Umbilical cord (tissue), 2 donors: ENCODE data around the gene MPHOSPH9. TPM values are rescaled to one million over a fixed set of nuclear protein-coding genes. Genes with fewer than 3 reads are reported as not detected.

ENCODE experiments used
- DNase-seq: peaks from one replicate; pipeline ENCODE4 v3.0.0-alpha.2; 2015; ENCODE audit warnings: low spot score
- total RNA-seq: library from RNA; depleted of rRNA; stranded (reverse); fragments of >200 nt; gene quantifications from one replicate; pipeline ENCODE4 v1.2.3, GENCODE V29; 2014; ENCODE audit warnings: low replicate concordance; ENCODE audit not compliant: insufficient read depth

Gene MPHOSPH9
- total RNA-seq, 1 donor from 2014 or later = 52.2 TPM

GRCh38 chr12:123129621-123130020 is 103.3 kb downstream of the MPHOSPH9 start:
- no peak for DNase-seq

DNA sequence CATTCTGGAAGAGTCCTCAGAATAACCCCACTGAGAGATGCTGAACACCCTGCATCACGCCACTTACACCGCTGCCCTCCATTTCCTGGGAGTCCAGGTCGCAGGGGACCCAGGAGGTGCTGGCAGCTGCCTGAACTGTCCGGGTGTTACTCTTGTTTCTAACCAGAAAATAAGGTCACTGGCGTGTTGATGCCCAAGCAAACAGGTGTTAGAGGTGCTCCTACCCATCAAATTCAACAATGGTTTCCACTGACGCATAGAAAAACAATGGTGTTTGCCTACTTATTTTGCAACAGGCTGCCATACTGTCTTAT is 105.8 kb downstream of the MPHOSPH9 start:
- no peak for DNase-seq

- DNase-seq = peak; percentile 88
Observed at GRCh38 chr12:123126294-123127181, 106.4 kb downstream of the MPHOSPH9 start.

DNA sequence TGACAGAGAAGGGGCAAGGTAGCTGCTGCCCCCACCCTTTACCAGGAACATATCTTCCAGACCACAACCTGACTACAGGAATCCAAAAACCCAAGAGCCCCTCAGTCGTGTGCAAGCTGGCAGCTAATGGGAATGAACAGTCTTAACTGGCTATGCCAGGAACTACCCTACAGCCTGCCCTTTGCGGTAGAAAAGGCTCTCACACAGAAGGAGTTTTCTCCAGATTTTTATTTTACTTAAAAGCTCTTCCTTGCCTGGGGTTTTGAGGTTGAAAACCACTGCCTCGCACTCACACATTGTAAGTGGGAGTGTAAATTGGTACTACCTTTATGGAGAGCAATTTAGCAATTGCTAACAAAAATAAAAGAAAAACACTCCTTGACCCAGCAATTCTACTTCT is 110.3 kb downstream of the MPHOSPH9 start:
- DNase-seq = no peak

GRCh38 chr12:123121670-123122069 is 111.3 kb downstream of the MPHOSPH9 start:
- DNase-seq = no peak

DNA sequence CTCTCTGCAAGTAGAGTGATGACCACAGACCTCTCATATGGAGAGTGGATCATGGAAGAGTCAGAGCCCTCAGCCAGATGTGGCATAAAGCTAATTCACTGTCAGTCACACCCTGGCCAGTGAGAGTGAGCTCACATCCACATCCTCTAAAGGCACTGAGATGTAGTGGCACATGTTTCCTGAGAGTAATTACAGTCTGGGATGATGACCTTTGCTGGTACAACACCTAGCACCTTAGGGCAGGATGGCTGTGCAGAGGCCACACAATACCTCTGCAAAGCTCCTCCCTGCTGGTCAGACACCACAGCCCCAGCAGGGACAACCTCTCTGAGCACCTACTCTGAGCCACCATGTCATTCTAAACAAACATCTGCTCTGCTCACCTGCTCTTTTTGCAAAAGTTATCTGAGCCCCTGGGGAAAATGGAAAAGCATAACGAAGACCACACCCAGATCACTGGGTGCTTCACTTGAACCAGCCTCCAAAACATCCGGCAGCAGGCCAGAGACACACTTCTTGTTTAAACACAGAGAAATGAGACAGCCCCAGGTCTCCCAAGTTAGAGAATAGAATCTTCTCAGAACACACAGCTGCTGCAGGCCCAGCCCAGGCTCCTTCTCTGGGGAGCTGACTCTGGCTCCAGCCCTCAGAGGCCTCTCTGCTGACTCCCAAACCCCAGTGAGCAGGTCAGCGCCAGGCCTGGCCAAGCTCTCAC is 112.3 kb downstream of the MPHOSPH9 start:
- DNase-seq = no peak

DNA sequence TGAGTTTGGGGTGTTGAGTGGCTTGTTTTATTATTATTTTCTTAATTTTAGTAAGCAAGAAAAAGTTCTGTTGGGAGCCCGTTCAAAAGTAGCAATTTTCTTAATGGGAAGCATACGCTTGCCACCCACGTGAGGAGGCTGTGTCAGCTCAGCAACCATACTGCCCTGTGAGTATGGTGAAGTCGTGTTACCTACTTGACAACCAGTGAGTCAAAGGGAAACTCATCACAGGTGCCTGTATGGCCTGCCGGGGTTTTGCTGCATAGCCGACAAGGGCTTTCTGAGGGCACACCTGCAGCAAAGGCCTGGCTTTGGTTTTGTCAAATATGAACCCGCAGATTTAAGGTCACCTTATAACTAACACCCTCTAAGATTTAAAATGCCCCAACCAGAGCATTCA is 113.1 kb downstream of the MPHOSPH9 start:
- DNase-seq = no peak

- no peak for DNase-seq
Observed at GRCh38 chr12:123118497-123118896, 114.4 kb downstream of the MPHOSPH9 start.

GRCh38 chr12:123115409-123116121 is 117.4 kb downstream of the MPHOSPH9 start:
- peak; percentile 94 for DNase-seq

- no peak for DNase-seq
Observed at GRCh38 chr12:123114304-123115083, 118.4 kb downstream of the MPHOSPH9 start.

DNA sequence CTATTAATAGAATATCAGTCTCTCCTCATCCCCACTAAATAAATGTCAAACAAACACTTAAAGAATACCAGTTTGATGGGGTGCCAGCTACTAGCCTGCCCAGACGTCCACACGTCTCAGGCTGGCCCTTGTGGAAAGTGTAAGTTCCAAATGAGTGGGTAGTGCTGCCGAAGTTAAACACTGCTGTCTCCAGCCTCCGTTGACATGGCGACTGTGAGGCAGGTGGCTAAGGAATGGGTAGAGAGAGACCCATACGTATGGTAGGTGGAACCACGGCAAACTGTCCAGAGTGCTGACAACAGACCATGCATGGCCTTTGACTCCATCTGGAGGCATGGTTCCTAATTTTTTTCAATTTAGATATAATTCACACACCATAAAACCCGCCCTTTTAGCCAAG is 119.9 kb downstream of the MPHOSPH9 start:
- DNase-seq = no peak

- peak; percentile 35 for DNase-seq
Observed at GRCh38 chr12:123111498-123112165, 121.3 kb downstream of the MPHOSPH9 start.

GRCh38 chr12:123109319-123109772 is 123.6 kb downstream of the MPHOSPH9 start:
- DNase-seq = no peak

GRCh38 chr12:123108682-123109066 is 124.3 kb downstream of the MPHOSPH9 start:
- DNase-seq = no peak

- no peak for DNase-seq
Observed at GRCh38 chr12:123107926-123108681, 124.8 kb downstream of the MPHOSPH9 start.

DNA sequence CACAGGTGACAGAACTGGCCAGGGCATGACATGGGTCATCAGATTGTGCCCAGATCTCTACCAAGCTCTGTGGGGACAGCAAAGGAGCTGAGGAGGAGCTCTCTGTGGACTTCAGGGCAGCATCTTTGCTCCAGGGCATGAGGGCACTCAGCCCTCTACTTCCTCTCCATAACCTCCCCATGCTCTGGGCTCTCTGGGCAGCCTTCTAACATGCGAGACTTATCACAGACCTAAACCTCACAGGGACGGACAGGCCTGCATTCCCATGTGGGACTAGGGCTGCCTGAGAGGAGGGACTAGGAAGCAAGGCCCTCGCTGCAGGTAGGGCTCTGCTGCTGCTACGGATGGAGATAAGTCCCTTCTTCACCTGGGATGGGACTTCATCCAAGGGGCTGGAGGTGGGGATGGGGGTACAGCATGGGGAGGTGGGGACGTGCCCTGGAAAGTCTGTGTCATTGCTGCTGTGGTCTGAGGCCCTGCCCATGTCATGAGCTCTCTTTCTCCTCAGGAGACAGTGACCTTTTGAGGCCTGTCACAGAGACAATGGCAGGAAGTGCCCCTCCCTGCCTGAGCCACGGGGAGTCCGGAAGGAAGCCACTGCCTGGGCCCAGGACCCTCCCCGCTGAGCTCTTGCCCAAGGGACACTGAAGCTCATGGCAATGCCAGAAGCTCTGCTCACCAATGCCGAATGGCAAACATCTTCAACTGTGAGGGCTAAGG is 126.1 kb downstream of the MPHOSPH9 start:
- no peak for DNase-seq

DNA sequence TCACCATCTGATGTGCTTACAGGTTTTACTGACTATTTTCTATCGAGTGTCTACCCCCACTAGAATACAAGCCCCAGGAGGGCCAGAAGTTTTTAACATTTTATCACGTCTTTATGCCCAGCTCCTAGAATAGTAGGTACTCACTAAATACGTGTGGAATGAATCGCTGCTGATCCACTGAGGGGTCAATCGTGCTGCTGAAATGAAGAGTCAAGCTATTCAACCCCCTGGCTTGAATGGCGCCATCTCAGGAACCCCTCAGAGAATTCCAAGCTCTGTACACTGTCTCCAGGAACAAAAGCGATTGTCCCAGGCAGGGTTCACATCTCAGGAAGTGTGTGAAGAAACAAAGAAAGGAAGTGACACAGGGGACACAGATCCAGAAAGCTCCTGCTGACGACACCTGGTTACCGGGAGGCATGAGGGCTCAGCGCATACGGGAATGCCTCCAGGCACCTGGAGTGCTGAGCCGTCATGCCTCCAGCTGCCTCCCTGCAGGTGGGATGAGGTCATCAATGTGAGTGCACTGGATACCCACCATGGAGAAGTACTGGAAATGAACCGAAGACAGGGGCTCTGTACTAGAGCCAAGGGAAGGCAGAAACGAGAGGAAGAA is 127.6 kb downstream of the MPHOSPH9 start:
- DNase-seq = no peak

GRCh38 chr12:123104809-123105208 is 128.1 kb downstream of the MPHOSPH9 start:
- no peak for DNase-seq
